HG02852 (cell line): ENCODE data around the gene PBXIP1.
"Not testable (repeated sequence)": the region's sequence is repeated elsewhere in the genome, so short reads cannot be mapped to it uniquely, and the experiment has no call there.

ENCODE experiments used
- ATAC-seq: cut with Tn5 transposase; IDR thresholded peaks from one replicate; pipeline ENCODE4 v1.9.1; 2021; ENCODE audit warnings: mild to moderate bottlenecking, moderate library complexity; ENCODE audit not compliant: unreplicated experiment

Gene PBXIP1

DNA sequence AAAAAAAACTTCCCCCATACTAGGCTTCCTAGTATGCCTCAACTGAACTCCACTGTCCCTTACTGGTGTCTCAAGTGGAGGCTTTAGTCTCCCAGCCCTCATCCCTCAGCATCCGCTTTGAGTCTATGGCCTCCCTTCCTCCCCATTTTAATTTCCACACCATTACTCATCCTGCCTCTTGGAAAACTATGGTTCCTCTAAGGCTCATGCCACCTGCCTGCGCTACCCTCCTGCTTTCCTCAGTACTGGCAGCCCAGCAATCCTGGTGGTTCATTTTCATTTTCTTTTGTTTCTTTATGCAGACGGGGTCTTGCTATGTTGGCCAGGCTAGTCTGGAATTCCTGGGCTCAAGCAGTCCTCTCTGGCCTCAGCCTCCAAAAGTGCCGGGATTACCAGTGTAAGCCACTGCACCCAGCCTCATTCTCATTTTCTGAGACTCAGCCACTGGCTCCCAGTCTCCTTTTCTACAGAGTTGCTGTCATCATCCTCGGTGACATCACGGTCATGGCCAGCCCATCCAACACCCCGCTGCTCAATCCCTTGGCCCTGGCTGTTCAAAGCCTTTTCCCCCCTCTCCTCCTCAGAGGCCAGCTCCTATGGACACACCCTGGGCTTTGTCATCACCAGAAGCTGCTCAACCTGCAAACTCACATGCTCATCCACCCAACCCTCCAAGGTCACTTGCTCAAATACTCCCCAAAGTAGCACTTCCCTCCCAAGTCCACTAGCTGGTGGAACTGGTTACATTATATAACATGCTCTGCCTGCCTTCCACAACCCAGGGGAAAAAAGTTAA is 17.1 kb downstream of the PBXIP1 start:
- no peak for ATAC-seq

GRCh38 chr1:154937988-154938386 is 17.9 kb downstream of the PBXIP1 start:
- ATAC-seq, result no peak

GRCh38 chr1:154937085-154937987 is 18.6 kb downstream of the PBXIP1 start:
- peak; percentile 49 for ATAC-seq

- ATAC-seq, result peak; percentile 75
Measured at GRCh38 chr1:154936555-154937084, 19.3 kb downstream of the PBXIP1 start, which contains the start of gene PMVK. Gene PMVK, minus strand, starts transcription at chr1:154936719. Its CDS starts 34 bp downstream, at chr1:154936685.

DNA sequence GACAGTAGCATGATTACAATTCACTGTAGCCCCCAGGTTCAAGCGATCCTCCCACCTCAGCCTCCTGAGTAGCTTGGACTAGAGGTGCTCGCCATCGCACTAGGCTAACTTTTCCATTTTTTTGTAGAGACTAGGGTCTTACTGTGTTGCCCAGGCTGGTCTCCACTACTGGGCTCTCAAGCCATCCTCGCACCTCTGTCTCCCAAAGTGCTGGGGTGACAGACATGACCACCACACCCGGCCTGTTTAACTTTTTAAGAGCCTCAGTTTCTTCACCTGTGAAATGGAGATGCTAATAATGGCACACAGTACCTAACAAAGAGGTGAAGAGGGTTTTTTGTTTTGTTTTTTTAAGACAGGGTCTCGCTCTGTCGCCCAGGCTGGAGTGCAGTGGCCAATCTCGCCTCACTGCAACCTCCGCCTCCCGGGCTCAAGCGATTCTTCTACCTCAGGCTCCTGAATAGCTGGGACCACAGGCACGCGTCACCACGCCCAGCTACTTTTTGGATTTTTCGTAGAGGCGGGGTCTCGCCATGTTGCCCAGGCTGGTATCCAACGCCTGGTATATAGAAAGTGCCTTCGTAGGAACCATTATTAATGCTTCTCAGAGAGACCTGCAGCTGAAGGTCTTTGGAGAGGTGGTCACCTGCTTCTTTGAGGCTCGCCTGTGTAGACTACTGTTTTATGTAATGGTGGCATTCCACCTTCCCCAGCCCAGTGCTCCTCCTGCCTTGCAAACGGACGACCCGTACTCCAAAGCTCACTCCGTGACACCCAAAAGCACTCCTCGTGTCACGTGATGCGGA is 19.9 kb downstream of the PBXIP1 start:
- no peak for ATAC-seq

- ATAC-seq, result no peak
Measured at GRCh38 chr1:154934358-154934948, 21.4 kb downstream of the PBXIP1 start.

DNA sequence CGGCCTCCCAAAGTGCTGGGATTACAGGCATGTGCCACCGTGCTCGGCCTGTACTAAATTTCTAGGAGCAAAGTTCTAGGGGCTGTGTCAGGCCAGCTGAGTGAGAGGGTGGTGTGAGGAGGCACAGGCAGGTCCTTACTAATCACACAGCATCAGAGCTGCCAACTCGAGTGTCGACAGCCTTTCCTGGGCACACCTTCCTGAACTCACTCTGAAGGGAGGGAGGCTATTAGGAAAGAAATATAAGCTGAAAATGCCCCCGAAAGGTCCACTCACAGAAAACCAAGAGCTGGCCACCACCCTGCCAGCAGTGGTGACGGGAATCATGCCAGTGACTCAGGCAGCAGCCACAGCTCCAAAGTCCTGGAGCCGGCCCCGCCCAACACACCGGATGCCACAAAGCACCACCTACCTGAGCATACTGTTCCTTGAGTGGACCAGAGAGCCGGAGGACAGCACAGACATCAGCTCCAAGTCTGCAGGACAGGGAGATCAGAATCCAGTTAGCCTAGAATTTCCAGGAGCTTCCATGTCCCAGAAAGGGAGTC is 23.9 kb downstream of the PBXIP1 start:
- no peak for ATAC-seq

DNA sequence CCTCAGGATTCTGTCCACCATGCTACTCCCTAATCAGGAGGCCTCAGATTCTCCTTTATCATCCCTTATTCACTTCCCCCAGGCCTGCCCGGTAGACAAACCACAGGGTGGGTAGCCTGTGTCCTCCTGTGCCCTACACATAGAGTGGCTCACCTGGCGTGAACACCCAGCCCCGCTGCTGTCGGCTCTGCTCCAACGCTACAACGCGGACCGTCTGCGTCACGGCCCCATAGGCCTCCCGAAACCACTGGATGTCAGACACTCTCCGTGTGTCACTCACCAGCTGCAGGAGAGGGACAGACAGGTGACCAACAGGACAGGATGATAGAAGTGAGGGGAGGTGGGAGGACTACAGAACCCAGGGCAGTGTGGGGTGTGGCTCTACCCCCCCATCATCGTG is 29.7 kb downstream of the PBXIP1 start:
- ATAC-seq, result no peak

DNA sequence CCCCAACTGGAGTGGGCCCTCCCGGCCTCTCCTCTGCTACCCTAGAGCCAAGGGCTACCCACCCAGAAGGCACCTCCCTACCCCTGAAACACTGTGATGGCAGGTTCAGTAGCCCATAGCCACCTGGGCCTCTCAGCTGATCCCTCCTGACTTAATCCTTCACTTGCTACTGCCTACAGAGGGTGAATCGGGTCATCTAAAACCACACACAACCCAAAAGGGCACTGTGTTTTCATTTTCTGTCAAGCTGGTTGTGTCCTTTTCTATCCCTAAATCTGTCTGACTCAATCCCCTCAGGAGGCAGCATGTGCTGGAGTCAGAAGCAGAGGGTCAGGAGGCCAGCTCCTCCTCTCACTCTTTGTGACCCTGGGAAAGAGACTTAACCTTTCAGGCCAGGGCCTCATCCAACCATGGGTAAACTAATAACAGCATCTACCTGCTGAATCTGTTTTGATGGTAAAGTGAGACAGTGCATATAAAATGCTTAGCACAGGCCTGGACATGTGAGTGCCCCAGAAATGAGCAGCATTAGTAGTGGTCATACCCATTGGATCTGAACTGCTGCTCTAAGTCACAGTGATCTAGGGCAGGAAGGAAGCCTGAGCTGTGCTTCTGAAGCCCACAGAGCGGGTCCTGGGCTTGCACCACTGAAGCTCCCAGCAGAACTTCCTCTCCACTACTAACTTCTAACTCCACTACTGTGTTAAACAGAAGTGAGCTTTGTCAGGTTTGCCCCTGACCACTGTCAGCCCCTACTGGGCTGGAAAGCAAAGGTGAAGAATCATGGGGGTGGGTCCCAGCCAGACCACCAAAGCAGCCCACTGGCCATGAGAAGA is 30.3 kb downstream of the PBXIP1 start:
- no peak for ATAC-seq

GRCh38 chr1:154923695-154924094 is 32.2 kb downstream of the PBXIP1 start:
- ATAC-seq, result no peak

DNA sequence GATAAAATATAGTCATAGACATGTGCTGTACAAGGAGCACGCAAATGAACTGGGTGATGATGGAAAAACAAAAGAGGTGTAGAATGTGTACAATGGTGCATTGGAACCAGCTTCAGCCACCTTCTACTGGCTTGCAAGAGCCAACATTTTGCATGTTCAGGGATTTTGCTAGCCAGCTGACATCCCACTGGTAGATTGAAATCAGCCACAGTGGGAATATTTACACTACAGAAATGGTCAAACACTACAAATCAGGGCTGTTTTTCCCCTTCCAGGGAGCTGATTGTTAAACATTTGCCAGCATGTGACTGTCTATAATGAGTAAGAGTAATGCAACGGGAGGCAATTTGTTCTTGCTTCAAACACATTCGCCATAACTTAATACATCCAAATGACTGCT is 42.6 kb downstream of the PBXIP1 start:
- no peak for ATAC-seq

GRCh38 chr1:154912755-154913154 is 43.1 kb downstream of the PBXIP1 start:
- no peak for ATAC-seq

GRCh38 chr1:154911691-154912550 is 44.0 kb downstream of the PBXIP1 start:
- no peak for ATAC-seq

DNA sequence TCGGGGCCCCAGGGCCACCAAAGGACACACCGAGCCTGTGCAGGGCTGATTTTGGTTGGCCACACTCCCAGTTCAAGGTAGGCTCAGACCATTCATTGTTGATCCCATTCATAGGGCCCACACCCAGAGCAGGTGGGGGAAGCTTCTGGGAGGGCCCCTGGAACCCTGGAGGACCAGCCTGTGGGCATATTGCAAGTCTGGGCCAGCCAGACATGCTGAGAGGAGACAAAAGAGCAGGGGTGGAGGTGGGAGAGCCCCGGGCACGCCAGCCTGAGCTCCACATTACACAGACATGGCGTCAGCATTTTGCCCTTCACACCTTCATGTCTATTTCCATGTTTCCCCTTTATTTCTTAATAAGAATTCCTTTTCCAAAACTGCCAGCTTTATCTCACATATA is 45.0 kb downstream of the PBXIP1 start:
- no peak for ATAC-seq

DNA sequence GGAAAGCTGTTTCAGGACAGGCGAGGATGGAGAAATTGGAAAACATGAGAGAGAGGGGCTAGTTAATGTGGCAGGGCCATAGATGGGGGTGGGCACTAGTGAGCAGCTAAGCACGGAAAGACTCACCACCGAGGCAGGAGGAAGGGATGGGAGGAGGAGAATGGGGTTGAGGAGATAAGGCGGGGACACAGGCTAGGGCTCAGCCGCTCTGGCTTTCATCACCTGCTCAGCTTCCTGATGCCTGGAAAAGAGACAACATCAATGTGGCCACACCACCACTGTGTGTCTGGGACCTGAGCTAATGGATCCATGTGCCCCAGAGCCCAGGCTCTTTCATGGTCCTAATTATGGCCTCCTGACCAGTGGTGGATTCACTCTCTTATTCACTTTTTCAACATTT is 47.0 kb downstream of the PBXIP1 start:
- ATAC-seq, result no peak

GRCh38 chr1:154908129-154908528 is 47.8 kb downstream of the PBXIP1 start:
- not testable (repeated sequence) for ATAC-seq

DNA sequence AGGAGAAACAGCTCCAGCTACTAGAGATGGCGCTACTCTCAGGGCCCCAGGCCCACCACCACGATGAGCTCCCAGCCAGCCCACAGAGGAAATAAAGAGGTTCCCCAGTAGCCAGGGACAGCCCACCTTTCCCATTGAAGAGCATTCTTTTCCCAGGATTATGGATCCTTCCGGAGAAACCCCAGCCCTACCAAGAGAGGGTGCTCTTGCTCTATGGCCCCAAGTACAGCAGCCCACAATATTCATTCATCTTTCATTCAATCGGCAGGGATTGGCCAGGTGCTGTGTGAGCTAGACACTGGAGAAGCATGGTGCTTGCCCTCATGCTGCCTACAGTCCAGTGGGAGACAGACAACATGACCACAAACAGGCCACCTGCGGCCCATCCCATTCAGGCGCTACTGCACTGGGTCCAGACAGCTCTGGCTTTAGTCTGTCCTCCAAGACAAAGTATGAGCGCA is 49.2 kb downstream of the PBXIP1 start:
- ATAC-seq, result no peak

- ATAC-seq, result no peak
Measured at GRCh38 chr1:154902938-154903566, 52.8 kb downstream of the PBXIP1 start.
